Upper lobe of left lung (tissue), 6 donors: ENCODE results near the gene ZDHHC14. TPM values are rescaled to one million over a fixed set of nuclear protein-coding genes. Genes with fewer than 3 reads are reported as not detected.

ENCODE experiments used
- ATAC-seq, 2 donors: fragments of 200-7000 bp; cut with Tn5 transposase; one replicate each; pipeline ENCODE4 v1.9.1; 2022; ENCODE audit warnings: mild to moderate bottlenecking in 2 of 2, moderate library complexity in 2 of 2; ENCODE audit not compliant: low FRiP score in 2 of 2
- DNase-seq, 2 donors: peaks; one replicate each; pipeline ENCODE4 v3.0.0-alpha.2; 2019 to 2020
- H3K27ac ChIP-seq, 4 donors: fragments of 200-600 bp; sonication (generic); one replicate each; pipeline ENCODE4 v1.5.1; 2016 to 2019
- H3K27me3 ChIP-seq, 4 donors: fragments of 200-600 bp; sonication (generic); one replicate each; pipeline ENCODE4 v1.5.1; 2017 to 2019
- H3K36me3 ChIP-seq, 4 donors: fragments of 200-600 bp; sonication (generic); one replicate each; pipeline ENCODE4 v1.5.1; 2016 to 2019
- H3K4me1 ChIP-seq, 4 donors: fragments of 200-600 bp; sonication (generic); one replicate each; pipeline ENCODE4 v1.5.1; 2018 to 2019
- H3K4me3 ChIP-seq, 4 donors: fragments of 200-600 bp; sonication (generic); one replicate each; pipeline ENCODE4 v1.5.1; 2017 to 2019; ENCODE audit warnings: mild to moderate bottlenecking in 2 of 4, moderate library complexity in 1 of 4
- H3K9me3 ChIP-seq, 4 donors: fragments of 200-600 bp; sonication (generic); one replicate each; pipeline ENCODE4 v1.5.1; 2018 to 2019
- EP300 ChIP-seq, 4 donors: sonication (generic); formaldehyde crosslinking; IDR thresholded peaks; one replicate each; pipeline ENCODE4 v1.5.1; 2017; ENCODE audit warnings: antibody characterized with exemption in 4 of 4, control low read depth in 2 of 4
- POLR2A ChIP-seq, 4 donors: fragments of 450-650 bp; IDR thresholded peaks; one replicate each; pipeline ENCODE4 v1.5.1; 2016 to 2017; ENCODE audit warnings: antibody characterized with exemption in 4 of 4, mild to moderate bottlenecking in 2 of 4
- POLR2AphosphoS5 ChIP-seq, 2 donors: sonication (generic); formaldehyde crosslinking; IDR thresholded peaks; one replicate each; pipeline ENCODE4 v1.5.1; 2017; ENCODE audit warnings: antibody characterized with exemption in 2 of 2
- WGBS, 2 donors: methylation state at CpG; one replicate each; pipeline ENCODE4 v1.1.5; 2017 to 2018; 5-methylcytosine and 5-hydroxymethylcytosine counted together
- total RNA-seq, 6 donors: library from RNA; depleted of rRNA in 4 of 6; stranded (reverse); fragments of >200 nt in 4 of 6; gene quantifications; one replicate each; pipeline versions ENCODE4 v1.1.0 to v1.2.1, GENCODE V29; 2016 to 2021
- TF ChIP-seq, protein P1 (sequence below), 6 experiments: fragments of 450-650 bp in 4 of 6; fragments of 200-600 bp in 2 of 6; sonication (generic) in 2 of 6; IDR thresholded peaks; one replicate each; pipeline ENCODE4 v1.5.1; 2016 to 2019; ENCODE audit warnings: antibody characterized with exemption in 6 of 6
- donor health status: DM: no; HTN: no; CAD: no; lungs with moderate emphysema.
- donor health status: DM: no; HTN: yes; CAD: no; lungs with severe emphysema.

The ZDHHC14 gene
- total RNA-seq, 6 donors from 2014 or later = 5.3 to 16.5 (median 9.4) TPM

DNA sequence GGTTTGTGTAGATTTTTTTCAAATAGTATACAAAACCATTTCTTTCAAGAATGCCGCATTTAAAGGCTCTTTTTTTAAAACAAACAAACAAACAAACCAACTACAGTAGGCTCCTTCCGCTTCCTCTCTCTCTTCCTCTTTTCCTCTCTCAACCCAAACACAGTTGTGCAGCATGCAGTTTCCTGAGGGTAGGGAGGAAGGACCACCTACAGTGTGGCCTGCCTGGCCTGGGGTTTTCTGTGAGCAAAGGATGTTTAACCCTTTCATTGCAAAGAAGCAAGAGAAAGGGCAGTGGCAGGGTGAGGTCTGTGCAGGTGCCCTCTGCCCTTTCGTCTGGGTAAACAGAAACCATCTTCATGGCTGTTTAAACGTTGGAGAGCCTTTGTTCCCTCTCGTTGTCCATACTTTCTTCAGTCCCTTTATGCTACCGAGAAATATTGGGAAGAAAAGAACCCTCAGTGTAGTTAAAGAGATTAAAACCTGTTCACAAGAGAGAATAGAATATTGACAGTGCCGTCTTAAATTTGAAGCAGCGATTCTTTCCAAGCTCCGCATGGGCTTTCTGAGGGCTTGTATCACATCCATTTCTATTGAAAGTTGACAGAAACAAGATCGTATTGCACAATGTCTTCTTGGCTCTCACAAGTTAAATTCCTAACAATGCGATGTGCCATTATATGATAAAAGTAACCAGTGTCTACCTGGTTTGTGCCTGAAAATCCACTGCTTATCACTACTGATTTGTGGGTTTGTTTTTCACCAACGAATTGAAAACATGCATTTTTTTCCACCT, 226.5 kb downstream of the ZDHHC14 start:
- H3K4me3 ChIP-seq = no peak overlapping the region
- H3K27me3 ChIP-seq = no peaks in the 10 kb centered on the region
- no peak for ATAC-seq
- no peak for DNase-seq
- peaks cover 0 to 7% (median 2%) of the 10 kb centered on the region in 4 donors for H3K4me1 ChIP-seq
- H3K9me3 ChIP-seq = no peaks in the 10 kb centered on the region
- no peak overlapping the region for H3K27ac ChIP-seq
- TF ChIP-seq, protein P1, sequence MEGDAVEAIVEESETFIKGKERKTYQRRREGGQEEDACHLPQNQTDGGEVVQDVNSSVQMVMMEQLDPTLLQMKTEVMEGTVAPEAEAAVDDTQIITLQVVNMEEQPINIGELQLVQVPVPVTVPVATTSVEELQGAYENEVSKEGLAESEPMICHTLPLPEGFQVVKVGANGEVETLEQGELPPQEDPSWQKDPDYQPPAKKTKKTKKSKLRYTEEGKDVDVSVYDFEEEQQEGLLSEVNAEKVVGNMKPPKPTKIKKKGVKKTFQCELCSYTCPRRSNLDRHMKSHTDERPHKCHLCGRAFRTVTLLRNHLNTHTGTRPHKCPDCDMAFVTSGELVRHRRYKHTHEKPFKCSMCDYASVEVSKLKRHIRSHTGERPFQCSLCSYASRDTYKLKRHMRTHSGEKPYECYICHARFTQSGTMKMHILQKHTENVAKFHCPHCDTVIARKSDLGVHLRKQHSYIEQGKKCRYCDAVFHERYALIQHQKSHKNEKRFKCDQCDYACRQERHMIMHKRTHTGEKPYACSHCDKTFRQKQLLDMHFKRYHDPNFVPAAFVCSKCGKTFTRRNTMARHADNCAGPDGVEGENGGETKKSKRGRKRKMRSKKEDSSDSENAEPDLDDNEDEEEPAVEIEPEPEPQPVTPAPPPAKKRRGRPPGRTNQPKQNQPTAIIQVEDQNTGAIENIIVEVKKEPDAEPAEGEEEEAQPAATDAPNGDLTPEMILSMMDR (IDR thresholded peaks at IDR 0.05) = no peak
- TF ChIP-seq POLR2AphosphoS5 (IDR thresholded peaks at IDR 0.05) (no peak), POLR2A (IDR thresholded peaks at IDR 0.05) (no peak), EP300 (IDR thresholded peaks at IDR 0.05) (no peak)
- H3K36me3 ChIP-seq = no peaks in the 10 kb centered on the region
- WGBS, 2 donors = 60 to 66% methylated on average over 12 of the region's 12 CpGs

DNA sequence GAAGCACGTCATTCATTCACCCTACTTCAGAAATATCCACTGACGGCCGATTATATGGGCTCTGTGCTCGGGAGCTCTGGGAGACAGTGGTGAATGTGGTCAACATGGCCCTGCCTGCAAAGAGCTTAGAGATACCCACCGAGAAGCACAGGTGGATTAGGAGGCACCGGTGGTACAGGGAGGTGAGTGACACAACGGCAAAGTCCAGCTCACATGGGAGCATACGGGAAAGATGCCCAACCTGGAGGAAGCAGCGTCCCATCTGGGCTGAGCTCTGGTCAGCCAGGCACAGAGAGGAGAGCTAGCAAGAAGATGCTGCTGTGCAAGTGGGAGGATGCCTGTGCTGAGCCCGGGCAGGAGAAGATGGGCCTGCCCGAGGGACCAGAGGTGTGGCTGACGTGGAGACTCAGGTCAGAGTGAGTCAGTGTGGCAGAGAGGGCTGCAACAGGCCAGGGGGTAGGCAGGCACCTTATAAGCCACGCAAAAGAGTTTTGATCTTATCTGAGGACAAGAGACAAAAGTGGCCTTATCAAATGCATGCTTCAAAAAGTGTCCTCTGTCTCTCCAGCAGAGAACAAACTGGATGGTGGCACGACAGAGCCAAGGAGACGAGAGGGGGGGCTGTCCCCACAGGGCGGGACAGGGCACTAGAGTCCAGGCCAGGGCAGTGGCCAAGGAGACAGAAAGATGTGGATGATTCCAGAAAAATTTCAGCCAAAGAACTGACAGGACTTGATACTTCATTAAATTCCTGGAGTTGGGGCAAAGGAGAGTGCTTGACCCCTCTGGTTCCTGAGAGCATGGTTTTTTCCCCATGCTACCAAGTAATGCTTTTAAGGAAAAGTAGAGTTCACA, 227.5 kb downstream of the ZDHHC14 start:
- TF ChIP-seq, protein P1 (IDR thresholded peaks at IDR 0.05) = no peak
- TF ChIP-seq POLR2A (IDR thresholded peaks at IDR 0.05) (no peak), EP300 (IDR thresholded peaks at IDR 0.05) (no peak), POLR2AphosphoS5 (IDR thresholded peaks at IDR 0.05) (no peak)
- Histone ChIP-seq H3K9me3 (no peaks in the 10 kb centered on the region), H3K27me3 (no peaks in the 10 kb centered on the region), H3K4me3 (no peak overlapping the region), H3K27ac (no peak overlapping the region), H3K4me1 (peaks cover 0 to 7% (median 2%) of the 10 kb centered on the region in 4 donors), H3K36me3 (no peaks in the 10 kb centered on the region)
- DNase-seq (no peak), ATAC-seq (no peak)
- WGBS, 2 donors = 86 to 92% methylated on average over 16 of the region's 16 CpGs

DNA sequence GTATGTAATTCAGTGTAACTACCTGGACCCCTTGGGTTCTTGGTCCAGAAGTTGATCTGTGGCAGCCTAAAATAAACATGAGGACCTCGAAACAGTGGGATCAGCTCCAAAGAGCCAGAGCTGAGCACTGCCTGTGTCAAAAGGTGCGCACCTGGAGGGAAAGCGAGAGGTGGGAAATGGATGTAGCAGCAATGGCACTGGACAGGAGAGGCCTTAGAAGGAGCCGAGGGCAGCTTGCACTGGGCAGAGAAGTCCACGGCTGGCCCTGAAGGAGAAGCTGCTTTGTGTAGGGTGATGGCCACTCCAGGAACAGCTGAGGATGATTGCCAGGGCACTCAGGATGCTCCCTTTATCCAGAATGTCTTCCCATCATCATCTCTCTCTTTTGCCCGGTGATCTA, 228.1 kb downstream of the ZDHHC14 start:
- Histone ChIP-seq H3K4me3 (no peak overlapping the region), H3K36me3 (no peaks in the 10 kb centered on the region), H3K27me3 (no peaks in the 10 kb centered on the region), H3K27ac (no peak overlapping the region), H3K9me3 (no peaks in the 10 kb centered on the region), H3K4me1 (peaks cover 0 to 7% (median 2%) of the 10 kb centered on the region in 4 donors)
- DNase-seq (no peak), ATAC-seq (no peak)
- 96 to 97% methylated on average over 6 of the region's 6 CpGs for WGBS, 2 donors
- TF ChIP-seq POLR2A (IDR thresholded peaks at IDR 0.05) (no peak), POLR2AphosphoS5 (IDR thresholded peaks at IDR 0.05) (no peak), EP300 (IDR thresholded peaks at IDR 0.05) (no peak)
- TF ChIP-seq, protein P1 (IDR thresholded peaks at IDR 0.05) = no peak

DNA sequence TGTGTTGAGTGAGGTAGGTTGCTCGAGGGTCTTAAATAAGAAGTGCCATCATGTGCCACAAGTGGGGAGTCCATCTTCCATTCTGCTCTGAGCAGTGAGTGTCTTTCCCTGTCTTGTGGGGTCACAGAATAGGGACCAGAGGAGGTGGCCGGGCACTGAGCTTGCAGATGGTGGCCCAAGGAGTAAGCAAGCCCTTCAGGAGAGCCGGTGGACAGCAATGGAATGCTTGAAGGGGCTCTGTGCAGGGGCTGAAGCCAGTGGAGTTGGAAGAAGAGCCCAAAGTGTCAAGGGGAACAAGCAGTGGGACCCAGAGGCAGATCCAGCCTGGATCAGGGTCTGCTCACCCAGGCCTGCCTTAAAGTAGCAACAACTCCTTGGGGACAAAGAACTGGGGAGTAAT, 228.6 kb downstream of the ZDHHC14 start:
- peaks cover 0 to 7% (median 2%) of the 10 kb centered on the region in 4 donors for H3K4me1 ChIP-seq
- ATAC-seq (no peak), DNase-seq (no peak)
- H3K9me3 ChIP-seq = no peaks in the 10 kb centered on the region
- TF ChIP-seq EP300 (IDR thresholded peaks at IDR 0.05) = no peak
- TF ChIP-seq POLR2A (IDR thresholded peaks at IDR 0.05) = no peak
- TF ChIP-seq, protein P1 (IDR thresholded peaks at IDR 0.05) = no peak
- no peak for TF ChIP-seq POLR2AphosphoS5 (IDR thresholded peaks at IDR 0.05)
- no peaks in the 10 kb centered on the region for H3K27me3 ChIP-seq
- 94 to 96% methylated on average over 3 of the region's 3 CpGs for WGBS, 2 donors
- no peaks in the 10 kb centered on the region for H3K36me3 ChIP-seq
- no peak overlapping the region for H3K4me3 ChIP-seq
- H3K27ac ChIP-seq = no peak overlapping the region
